ENCODE data around the gene KDM5A. TPM values are rescaled to one million over a fixed set of nuclear protein-coding genes. Genes with fewer than 3 reads are reported as not detected.

Gene KDM5A
- polyA plus RNA-seq, 1 donor from 2014 or later, result 11.2 TPM

DNA sequence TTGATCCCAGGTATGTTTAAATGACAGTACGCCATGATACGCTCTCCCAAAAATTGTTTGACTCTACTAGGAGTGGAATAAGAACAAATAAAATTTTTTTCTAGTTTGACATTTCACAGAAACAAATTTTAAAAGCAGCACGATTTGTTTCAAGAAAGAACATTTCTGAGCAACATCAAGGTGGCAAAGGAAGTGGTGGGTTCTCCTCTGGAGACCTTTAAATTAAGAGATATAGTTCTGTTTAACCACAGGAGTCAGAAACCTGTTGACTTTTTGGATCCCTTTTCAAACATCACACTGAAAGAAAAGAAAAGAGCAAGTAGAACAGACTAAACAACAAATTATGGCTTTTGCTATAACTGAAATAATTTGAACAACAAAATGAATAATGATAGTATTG, 124.0 kb downstream of the KDM5A start:
- Histone ChIP-seq H3K79me2 (replicated peaks; ENCODE audit: insufficient read depth, low read length) (no peaks in the 10 kb centered on the region), H3K36me3 (ENCODE audit: insufficient read depth, low read length) (no peaks in the 10 kb centered on the region), H3K27ac (ENCODE audit: low read length) (no peak overlapping the region), H3K9me2 (ENCODE audit: insufficient read depth, low read length) (no peaks in the 10 kb centered on the region), H3K9ac (ENCODE audit: low read length) (no peak overlapping the region), H4K20me1 (ENCODE audit: insufficient read depth) (no peaks in the 10 kb centered on the region), H3F3A (ENCODE audit: insufficient read depth, low read length, poor library complexity, severe bottlenecking) (no peaks in the 10 kb centered on the region), H3K27me3 (ENCODE audit: insufficient read depth, low read depth, low read length) (no peaks in the 10 kb centered on the region), H3K9me3 (ENCODE audit: low read length) (no peaks in the 10 kb centered on the region), H3K4me2 (ENCODE audit: low read length) (no peak overlapping the region), H2AFZ (ENCODE audit: low read depth, low read length) (no peak overlapping the region), H3K4me3 (ENCODE audit: low read length) (no peak overlapping the region)
- no peak for TF ChIP-seq POLR2AphosphoS5 (IDR thresholded peaks at IDR 0.05)

DNA sequence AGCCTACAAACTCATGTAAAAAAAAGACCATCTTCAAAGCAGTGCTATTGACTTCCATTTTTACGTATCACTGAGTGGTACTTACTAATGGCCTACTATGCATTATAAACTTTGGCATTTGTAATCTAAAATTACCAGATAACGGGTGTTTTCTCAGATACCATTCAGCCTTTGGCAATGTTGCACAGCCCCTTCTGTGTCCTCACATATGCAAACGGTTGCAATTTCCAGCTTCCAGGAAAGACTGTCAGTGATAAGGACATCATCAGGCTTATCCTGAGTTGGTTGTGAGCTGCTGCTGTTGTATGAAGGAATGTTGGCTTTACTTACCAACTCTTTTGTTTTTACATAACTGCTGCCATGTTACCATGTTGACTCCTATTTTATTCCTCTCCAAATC, 124.9 kb downstream of the KDM5A start:
- no peaks in the 10 kb centered on the region for H3K79me2 ChIP-seq (replicated peaks; ENCODE audit: insufficient read depth, low read length)
- no peak for TF ChIP-seq POLR2AphosphoS5 (IDR thresholded peaks at IDR 0.05)
- H3K4me3 ChIP-seq (ENCODE audit: low read length), result no peak overlapping the region
- H3K9ac ChIP-seq (ENCODE audit: low read length), result no peak overlapping the region
- H3K4me2 ChIP-seq (ENCODE audit: low read length), result no peak overlapping the region
- no peak overlapping the region for H2AFZ ChIP-seq (ENCODE audit: low read depth, low read length)
- no peaks in the 10 kb centered on the region for H3K36me3 ChIP-seq (ENCODE audit: insufficient read depth, low read length)
- H3K9me2 ChIP-seq (ENCODE audit: insufficient read depth, low read length), result no peaks in the 10 kb centered on the region
- no peak overlapping the region for H3K27ac ChIP-seq (ENCODE audit: low read length)
- no peaks in the 10 kb centered on the region for H3K27me3 ChIP-seq (ENCODE audit: insufficient read depth, low read depth, low read length)
- H3K9me3 ChIP-seq (ENCODE audit: low read length), result no peaks in the 10 kb centered on the region
- H3F3A ChIP-seq (ENCODE audit: insufficient read depth, low read length, poor library complexity, severe bottlenecking), result no peaks in the 10 kb centered on the region
- no peaks in the 10 kb centered on the region for H4K20me1 ChIP-seq (ENCODE audit: insufficient read depth)

DNA sequence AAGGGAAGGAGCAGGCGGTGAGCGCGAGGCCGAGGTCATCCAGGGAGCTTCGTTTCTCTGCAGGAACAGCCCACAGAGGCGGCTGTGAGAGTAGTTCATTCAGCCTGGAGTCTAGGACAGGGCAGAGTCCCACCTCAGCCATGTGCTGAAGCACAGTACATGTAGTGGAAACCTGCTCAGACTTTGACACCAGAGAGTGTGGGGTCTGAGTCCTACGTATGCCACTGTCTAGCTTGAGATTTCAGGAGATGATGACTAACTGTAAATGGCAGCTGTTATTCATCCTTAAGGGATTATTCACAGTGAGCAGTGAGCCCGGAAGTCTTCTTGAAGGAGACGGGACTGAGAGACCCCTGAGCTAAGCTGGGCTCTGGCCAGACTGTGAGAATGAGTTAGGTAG, 125.5 kb downstream of the KDM5A start:
- no peaks in the 10 kb centered on the region for H3K79me2 ChIP-seq (replicated peaks; ENCODE audit: insufficient read depth, low read length)
- H2AFZ ChIP-seq (ENCODE audit: low read depth, low read length), result no peak overlapping the region
- no peaks in the 10 kb centered on the region for H3K36me3 ChIP-seq (ENCODE audit: insufficient read depth, low read length)
- TF ChIP-seq EP300 (conservative IDR thresholded peaks at IDR 0.05; ENCODE audit: poor library complexity, severe bottlenecking) (no peak), SMC3 (conservative IDR thresholded peaks at IDR 0.05; ENCODE audit: poor library complexity) (no peak), EZH2 (IDR thresholded peaks at IDR 0.05; ENCODE audit: borderline replicate concordance, insufficient read depth, low read length, poor library complexity, severe bottlenecking) (no peak), RAD21 (conservative IDR thresholded peaks at IDR 0.05) (no peak), TAF1 (IDR thresholded peaks at IDR 0.05; ENCODE audit: low read depth) (no peak), POLR2AphosphoS5 (IDR thresholded peaks at IDR 0.05) (no peak), MXI1 (conservative IDR thresholded peaks at IDR 0.05; ENCODE audit: poor library complexity, severe bottlenecking) (no peak)
- TF ChIP-seq, protein P1, sequence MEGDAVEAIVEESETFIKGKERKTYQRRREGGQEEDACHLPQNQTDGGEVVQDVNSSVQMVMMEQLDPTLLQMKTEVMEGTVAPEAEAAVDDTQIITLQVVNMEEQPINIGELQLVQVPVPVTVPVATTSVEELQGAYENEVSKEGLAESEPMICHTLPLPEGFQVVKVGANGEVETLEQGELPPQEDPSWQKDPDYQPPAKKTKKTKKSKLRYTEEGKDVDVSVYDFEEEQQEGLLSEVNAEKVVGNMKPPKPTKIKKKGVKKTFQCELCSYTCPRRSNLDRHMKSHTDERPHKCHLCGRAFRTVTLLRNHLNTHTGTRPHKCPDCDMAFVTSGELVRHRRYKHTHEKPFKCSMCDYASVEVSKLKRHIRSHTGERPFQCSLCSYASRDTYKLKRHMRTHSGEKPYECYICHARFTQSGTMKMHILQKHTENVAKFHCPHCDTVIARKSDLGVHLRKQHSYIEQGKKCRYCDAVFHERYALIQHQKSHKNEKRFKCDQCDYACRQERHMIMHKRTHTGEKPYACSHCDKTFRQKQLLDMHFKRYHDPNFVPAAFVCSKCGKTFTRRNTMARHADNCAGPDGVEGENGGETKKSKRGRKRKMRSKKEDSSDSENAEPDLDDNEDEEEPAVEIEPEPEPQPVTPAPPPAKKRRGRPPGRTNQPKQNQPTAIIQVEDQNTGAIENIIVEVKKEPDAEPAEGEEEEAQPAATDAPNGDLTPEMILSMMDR (IDR thresholded peaks at IDR 0.05; ENCODE audit: poor library complexity, severe bottlenecking), result no peak
- TF ChIP-seq, protein P2, sequence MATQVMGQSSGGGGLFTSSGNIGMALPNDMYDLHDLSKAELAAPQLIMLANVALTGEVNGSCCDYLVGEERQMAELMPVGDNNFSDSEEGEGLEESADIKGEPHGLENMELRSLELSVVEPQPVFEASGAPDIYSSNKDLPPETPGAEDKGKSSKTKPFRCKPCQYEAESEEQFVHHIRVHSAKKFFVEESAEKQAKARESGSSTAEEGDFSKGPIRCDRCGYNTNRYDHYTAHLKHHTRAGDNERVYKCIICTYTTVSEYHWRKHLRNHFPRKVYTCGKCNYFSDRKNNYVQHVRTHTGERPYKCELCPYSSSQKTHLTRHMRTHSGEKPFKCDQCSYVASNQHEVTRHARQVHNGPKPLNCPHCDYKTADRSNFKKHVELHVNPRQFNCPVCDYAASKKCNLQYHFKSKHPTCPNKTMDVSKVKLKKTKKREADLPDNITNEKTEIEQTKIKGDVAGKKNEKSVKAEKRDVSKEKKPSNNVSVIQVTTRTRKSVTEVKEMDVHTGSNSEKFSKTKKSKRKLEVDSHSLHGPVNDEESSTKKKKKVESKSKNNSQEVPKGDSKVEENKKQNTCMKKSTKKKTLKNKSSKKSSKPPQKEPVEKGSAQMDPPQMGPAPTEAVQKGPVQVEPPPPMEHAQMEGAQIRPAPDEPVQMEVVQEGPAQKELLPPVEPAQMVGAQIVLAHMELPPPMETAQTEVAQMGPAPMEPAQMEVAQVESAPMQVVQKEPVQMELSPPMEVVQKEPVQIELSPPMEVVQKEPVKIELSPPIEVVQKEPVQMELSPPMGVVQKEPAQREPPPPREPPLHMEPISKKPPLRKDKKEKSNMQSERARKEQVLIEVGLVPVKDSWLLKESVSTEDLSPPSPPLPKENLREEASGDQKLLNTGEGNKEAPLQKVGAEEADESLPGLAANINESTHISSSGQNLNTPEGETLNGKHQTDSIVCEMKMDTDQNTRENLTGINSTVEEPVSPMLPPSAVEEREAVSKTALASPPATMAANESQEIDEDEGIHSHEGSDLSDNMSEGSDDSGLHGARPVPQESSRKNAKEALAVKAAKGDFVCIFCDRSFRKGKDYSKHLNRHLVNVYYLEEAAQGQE (IDR thresholded peaks at IDR 0.05; ENCODE audit: borderline replicate concordance), result no peak
- H3K27me3 ChIP-seq (ENCODE audit: insufficient read depth, low read depth, low read length), result no peaks in the 10 kb centered on the region
- H3F3A ChIP-seq (ENCODE audit: insufficient read depth, low read length, poor library complexity, severe bottlenecking), result no peaks in the 10 kb centered on the region
- no peaks in the 10 kb centered on the region for H3K9me3 ChIP-seq (ENCODE audit: low read length)
- no peak overlapping the region for H3K27ac ChIP-seq (ENCODE audit: low read length)
- no peak overlapping the region for H3K4me3 ChIP-seq (ENCODE audit: low read length)
- no peak overlapping the region for H3K9ac ChIP-seq (ENCODE audit: low read length)
- H3K4me2 ChIP-seq (ENCODE audit: low read length), result no peak overlapping the region
- H4K20me1 ChIP-seq (ENCODE audit: insufficient read depth), result no peaks in the 10 kb centered on the region
- no peaks in the 10 kb centered on the region for H3K9me2 ChIP-seq (ENCODE audit: insufficient read depth, low read length)
